HepG2 (cell line): ENCODE measurements around the gene IRS1. TPM values are rescaled to one million over a fixed set of nuclear protein-coding genes. Genes with fewer than 3 reads are reported as not detected.

Experiments used
- AKAP8 ChIP-seq: sonication (generic); formaldehyde crosslinking; IDR thresholded peaks from 2 replicates; pipeline ENCODE4 v1.5.1; 2020; ENCODE audit warnings: mild to moderate bottlenecking, missing genetic modification reagents
- DPF2 ChIP-seq: sonication (generic); formaldehyde crosslinking; IDR thresholded peaks from 2 replicates; pipeline ENCODE4 v1.4.0; 2020; ENCODE audit warnings: mild to moderate bottlenecking, low read depth, missing genetic modification reagents, borderline replicate concordance
- HHEX ChIP-seq: IDR thresholded peaks from 2 replicates; pipeline ENCODE4 v1.6.1; 2016; ENCODE audit warnings: control low read depth
- IRF2 ChIP-seq: IDR thresholded peaks from 2 replicates; pipeline ENCODE4 v1.6.1; 2018; ENCODE audit warnings: missing genetic modification reagents, missing compliant biosample characterization
- KDM2A ChIP-seq: sonication (generic); formaldehyde crosslinking; IDR thresholded peaks from 2 replicates; pipeline ENCODE4 v1.4.0; 2020; ENCODE audit warnings: low read depth, missing genetic modification reagents, borderline replicate concordance
- LCORL ChIP-seq, 2 experiments: fragments of 450-650 bp in 1 of 2; sonication (generic) in 1 of 2; formaldehyde crosslinking in 1 of 2; IDR thresholded peaks; 2 replicates each; pipeline versions ENCODE4 v1.5.0 to v1.6.1; 2017 to 2020; ENCODE audit warnings: antibody characterized with exemption in 1 of 2, missing genetic modification reagents in 1 of 2
- NAIF1 ChIP-seq: sonication (generic); formaldehyde crosslinking; IDR thresholded peaks from 2 replicates; pipeline ENCODE4 v1.5.0; 2020; ENCODE audit warnings: mild to moderate bottlenecking, missing genetic modification reagents, borderline replicate concordance
- RBM22 ChIP-seq: fragments of 200-400 bp; formaldehyde crosslinking; optimal IDR thresholded peaks from 2 replicates; pipeline ENCODE3; 2017; ENCODE audit warnings: mild to moderate bottlenecking, low read length, moderate library complexity
- SRSF1 ChIP-seq: fragments of 200-400 bp; formaldehyde crosslinking; optimal IDR thresholded peaks from 2 replicates; pipeline ENCODE3; 2017; ENCODE audit warnings: mild to moderate bottlenecking, low read depth, low read length, moderate library complexity
- TRIM24 ChIP-seq: sonication (generic); formaldehyde crosslinking; IDR thresholded peaks from 2 replicates; pipeline ENCODE4 v1.8.0; 2022; ENCODE audit warnings: mild to moderate bottlenecking, missing genetic modification reagents
- ZBTB1 ChIP-seq: sonication (generic); formaldehyde crosslinking; IDR thresholded peaks from 2 replicates; pipeline ENCODE4 v1.4.0; 2020; ENCODE audit warnings: missing genetic modification reagents, borderline replicate concordance
- ZBTB42 ChIP-seq: sonication (generic); formaldehyde crosslinking; IDR thresholded peaks from 2 replicates; pipeline ENCODE4 v1.5.0; 2020; ENCODE audit warnings: mild to moderate bottlenecking, missing genetic modification reagents
- ZNF230 ChIP-seq: sonication (generic); formaldehyde crosslinking; IDR thresholded peaks from 2 replicates; pipeline ENCODE4 v1.4.0; 2020; ENCODE audit warnings: mild to moderate bottlenecking, missing genetic modification reagents
- ZNF607 ChIP-seq: sonication (generic); formaldehyde crosslinking; IDR thresholded peaks from 2 replicates; pipeline ENCODE4 v1.5.1; 2020; ENCODE audit warnings: missing genetic modification reagents, mild to moderate bottlenecking, borderline replicate concordance
- ZNF780A ChIP-seq: sonication (generic); formaldehyde crosslinking; IDR thresholded peaks from 2 replicates; pipeline ENCODE4 v1.8.0; 2022; ENCODE audit warnings: mild to moderate bottlenecking, missing genetic modification reagents, moderate library complexity
- ZNF891 ChIP-seq: sonication (generic); formaldehyde crosslinking; IDR thresholded peaks from 2 replicates; pipeline ENCODE4 v1.5.0; 2020; ENCODE audit warnings: mild to moderate bottlenecking, missing genetic modification reagents
- polyA plus RNA-seq, 8 experiments: library from polyadenylated mRNA; depleted of rRNA in 3 of 8; stranded (reverse) in 7 of 8; unstranded in 1 of 8; fragments of >200 nt; fragmentation: Illumina TruSeq in 4 of 8; extraction: Trizol in 4 of 8; gene quantifications; 2 replicates each; pipeline versions ENCODE4 v1.2.1 to v1.2.3, GENCODE V29; 2011 to 2016; ENCODE audit warnings: low read depth in 4 of 8, missing spikeins in 1 of 8, mixed read lengths in 1 of 8; ENCODE audit not compliant: insufficient read depth in 1 of 8
- total RNA-seq, 5 experiments: library from RNA; depleted of rRNA; stranded (reverse); fragments of >200 nt; fragmentation: Illumina TruSeq; extraction: Trizol; gene quantifications; 2 replicates each; pipeline ENCODE4 v1.2.3, GENCODE V29; 2016; ENCODE audit warnings: low read depth in 1 of 5
- TF ChIP-seq, protein P1 (sequence below): IDR thresholded peaks from 2 replicates; pipeline ENCODE4 v1.6.1; 2016
- TF ChIP-seq, protein P2 (sequence below): sonication (generic); formaldehyde crosslinking; IDR thresholded peaks from 2 replicates; pipeline ENCODE4 v1.8.0; 2022; ENCODE audit warnings: mild to moderate bottlenecking, missing genetic modification reagents; ENCODE audit not compliant: insufficient replicate concordance
- TF ChIP-seq, protein P3 (sequence below): sonication (generic); formaldehyde crosslinking; IDR thresholded peaks from 2 replicates; pipeline ENCODE4 v1.5.0; 2020; ENCODE audit warnings: mild to moderate bottlenecking, low read depth, missing genetic modification reagents, borderline replicate concordance
- TF ChIP-seq, protein P4 (sequence below): sonication (generic); formaldehyde crosslinking; IDR thresholded peaks from 2 replicates; pipeline ENCODE4 v1.4.0; 2020; ENCODE audit warnings: mild to moderate bottlenecking, missing genetic modification reagents, borderline replicate concordance

IRS1 gene
- total and polyA plus RNA-seq, 2 of the 13 experiments (the other 11 are each of a cell fraction or from before 2014, with no cell fraction given), result 8.7 to 9.0 TPM

DNA sequence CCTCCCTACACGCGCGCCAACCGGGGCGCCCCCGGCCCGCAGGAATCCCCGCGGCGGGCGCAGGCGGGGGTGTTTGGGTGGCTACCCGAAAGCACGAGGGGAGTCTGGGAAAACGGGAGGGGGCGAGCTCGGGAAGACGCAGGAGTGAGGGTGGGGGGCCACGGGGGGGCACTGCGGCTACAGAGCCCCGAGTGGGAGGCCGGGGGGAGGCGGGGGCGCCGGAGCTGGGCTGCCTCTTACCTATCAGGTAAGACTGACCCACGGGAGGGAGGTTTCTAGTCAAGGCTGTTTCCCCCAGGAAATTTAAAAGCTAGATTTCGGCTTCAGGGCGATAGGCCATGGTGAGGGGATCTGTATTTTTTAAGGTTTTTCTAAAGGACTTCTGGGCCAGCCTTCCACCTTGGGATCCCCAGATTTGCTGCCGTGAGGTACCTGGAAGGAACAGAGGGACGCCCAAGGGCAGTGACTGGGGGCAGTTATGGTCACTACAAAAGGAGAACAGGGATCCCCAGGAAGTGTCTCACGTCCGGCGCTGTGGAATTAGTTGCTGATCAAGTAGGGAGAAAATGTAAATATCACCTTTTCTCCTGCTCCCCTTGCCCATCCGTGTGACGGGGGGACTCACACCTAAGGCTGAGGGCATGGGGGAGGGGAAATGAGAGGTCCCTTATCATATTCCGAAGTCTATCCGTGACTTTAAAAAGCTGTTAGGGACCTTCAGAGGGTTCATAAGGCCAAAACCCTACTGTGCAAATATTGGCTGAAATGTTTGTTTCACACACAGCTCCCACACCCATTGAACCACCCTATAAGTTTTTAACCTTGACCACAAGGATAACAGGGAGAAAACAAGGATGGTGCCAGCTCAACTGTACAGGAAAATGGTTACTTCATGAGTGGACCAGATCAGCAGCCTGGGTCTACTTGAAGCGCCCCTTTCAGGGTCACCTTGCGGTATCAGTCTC is 638 bp upstream of the IRS1 start (continued):
- TF ChIP-seq, protein P1, sequence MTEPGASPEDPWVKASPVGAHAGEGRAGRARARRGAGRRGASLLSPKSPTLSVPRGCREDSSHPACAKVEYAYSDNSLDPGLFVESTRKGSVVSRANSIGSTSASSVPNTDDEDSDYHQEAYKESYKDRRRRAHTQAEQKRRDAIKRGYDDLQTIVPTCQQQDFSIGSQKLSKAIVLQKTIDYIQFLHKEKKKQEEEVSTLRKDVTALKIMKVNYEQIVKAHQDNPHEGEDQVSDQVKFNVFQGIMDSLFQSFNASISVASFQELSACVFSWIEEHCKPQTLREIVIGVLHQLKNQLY (CRISPR knock-in tag), result peak; percentile 88
- TF ChIP-seq IRF2 (CRISPR knock-in tag), result peak; percentile 93; the same call in 1 of the 2 replicates
- TF ChIP-seq, protein P2, sequence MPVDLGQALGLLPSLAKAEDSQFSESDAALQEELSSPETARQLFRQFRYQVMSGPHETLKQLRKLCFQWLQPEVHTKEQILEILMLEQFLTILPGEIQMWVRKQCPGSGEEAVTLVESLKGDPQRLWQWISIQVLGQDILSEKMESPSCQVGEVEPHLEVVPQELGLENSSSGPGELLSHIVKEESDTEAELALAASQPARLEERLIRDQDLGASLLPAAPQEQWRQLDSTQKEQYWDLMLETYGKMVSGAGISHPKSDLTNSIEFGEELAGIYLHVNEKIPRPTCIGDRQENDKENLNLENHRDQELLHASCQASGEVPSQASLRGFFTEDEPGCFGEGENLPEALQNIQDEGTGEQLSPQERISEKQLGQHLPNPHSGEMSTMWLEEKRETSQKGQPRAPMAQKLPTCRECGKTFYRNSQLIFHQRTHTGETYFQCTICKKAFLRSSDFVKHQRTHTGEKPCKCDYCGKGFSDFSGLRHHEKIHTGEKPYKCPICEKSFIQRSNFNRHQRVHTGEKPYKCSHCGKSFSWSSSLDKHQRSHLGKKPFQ, result peak; percentile 98
- peak; percentile 83; the same call in 1 of the 2 replicates for TF ChIP-seq TRIM24 (CRISPR knock-in tag)
- TF ChIP-seq ZBTB1 (CRISPR knock-in tag), result no peak
- TF ChIP-seq NAIF1 (CRISPR knock-in tag), result no peak
- no peak for TF ChIP-seq ZNF891 (CRISPR knock-in tag)
- TF ChIP-seq ZNF780A (CRISPR knock-in tag), result no peak
- 0 out of 2 replicates have a peak, but pooled peaks have one; percentile 41 for TF ChIP-seq ZNF607 (CRISPR knock-in tag)
- TF ChIP-seq, protein P3, sequence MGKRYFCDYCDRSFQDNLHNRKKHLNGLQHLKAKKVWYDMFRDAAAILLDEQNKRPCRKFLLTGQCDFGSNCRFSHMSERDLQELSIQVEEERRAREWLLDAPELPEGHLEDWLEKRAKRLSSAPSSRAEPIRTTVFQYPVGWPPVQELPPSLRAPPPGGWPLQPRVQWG (CRISPR knock-in tag), result no peak
- TF ChIP-seq SRSF1, result no peak
- peak; percentile 89 for TF ChIP-seq DPF2 (CRISPR knock-in tag)
- TF ChIP-seq, protein P4, sequence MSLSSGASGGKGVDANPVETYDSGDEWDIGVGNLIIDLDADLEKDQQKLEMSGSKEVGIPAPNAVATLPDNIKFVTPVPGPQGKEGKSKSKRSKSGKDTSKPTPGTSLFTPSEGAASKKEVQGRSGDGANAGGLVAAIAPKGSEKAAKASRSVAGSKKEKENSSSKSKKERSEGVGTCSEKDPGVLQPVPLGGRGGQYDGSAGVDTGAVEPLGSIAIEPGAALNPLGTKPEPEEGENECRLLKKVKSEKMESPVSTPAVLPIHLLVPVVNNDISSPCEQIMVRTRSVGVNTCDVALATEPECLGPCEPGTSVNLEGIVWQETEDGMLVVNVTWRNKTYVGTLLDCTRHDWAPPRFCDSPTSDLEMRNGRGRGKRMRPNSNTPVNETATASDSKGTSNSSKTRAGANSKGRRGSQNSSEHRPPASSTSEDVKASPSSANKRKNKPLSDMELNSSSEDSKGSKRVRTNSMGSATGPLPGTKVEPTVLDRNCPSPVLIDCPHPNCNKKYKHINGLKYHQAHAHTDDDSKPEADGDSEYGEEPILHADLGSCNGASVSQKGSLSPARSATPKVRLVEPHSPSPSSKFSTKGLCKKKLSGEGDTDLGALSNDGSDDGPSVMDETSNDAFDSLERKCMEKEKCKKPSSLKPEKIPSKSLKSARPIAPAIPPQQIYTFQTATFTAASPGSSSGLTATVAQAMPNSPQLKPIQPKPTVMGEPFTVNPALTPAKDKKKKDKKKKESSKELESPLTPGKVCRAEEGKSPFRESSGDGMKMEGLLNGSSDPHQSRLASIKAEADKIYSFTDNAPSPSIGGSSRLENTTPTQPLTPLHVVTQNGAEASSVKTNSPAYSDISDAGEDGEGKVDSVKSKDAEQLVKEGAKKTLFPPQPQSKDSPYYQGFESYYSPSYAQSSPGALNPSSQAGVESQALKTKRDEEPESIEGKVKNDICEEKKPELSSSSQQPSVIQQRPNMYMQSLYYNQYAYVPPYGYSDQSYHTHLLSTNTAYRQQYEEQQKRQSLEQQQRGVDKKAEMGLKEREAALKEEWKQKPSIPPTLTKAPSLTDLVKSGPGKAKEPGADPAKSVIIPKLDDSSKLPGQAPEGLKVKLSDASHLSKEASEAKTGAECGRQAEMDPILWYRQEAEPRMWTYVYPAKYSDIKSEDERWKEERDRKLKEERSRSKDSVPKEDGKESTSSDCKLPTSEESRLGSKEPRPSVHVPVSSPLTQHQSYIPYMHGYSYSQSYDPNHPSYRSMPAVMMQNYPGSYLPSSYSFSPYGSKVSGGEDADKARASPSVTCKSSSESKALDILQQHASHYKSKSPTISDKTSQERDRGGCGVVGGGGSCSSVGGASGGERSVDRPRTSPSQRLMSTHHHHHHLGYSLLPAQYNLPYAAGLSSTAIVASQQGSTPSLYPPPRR (CRISPR knock-in tag), result peak; percentile 100
- TF ChIP-seq LCORL (IDR thresholded peaks at IDR 0.05), result peak; percentile 77
- TF ChIP-seq LCORL (CRISPR knock-in tag; IDR thresholded peaks at IDR 0.05), result peak; percentile 95
- peak; percentile 45 for TF ChIP-seq KDM2A (CRISPR knock-in tag)
- peak; percentile 97 for TF ChIP-seq HHEX (CRISPR knock-in tag)
- 0 out of 2 replicates have a peak, but pooled peaks have one; percentile 22 for TF ChIP-seq ZNF230 (CRISPR knock-in tag)
- peak; percentile 84 for TF ChIP-seq AKAP8
- peak; percentile 82 for TF ChIP-seq RBM22
- no peak for TF ChIP-seq ZBTB42 (CRISPR knock-in tag)
